Activated T-cell treated with anti-CD3 and anti-CD28 coated beads, Interleukin-2, amount 50 U/mL, for 1 hour (primary cell): Measurements from ENCODE around the gene GPBP1.
A peak's percentile ranks its signal among the peaks of the same experiment; 100 is the strongest.
"Not testable (repeated sequence)": the region's sequence is repeated elsewhere in the genome, so short reads cannot be mapped to it uniquely, and the experiment has no call there.

ENCODE experiments used
- DNase-seq: peaks from one replicate; pipeline ENCODE4 v3.0.0-alpha.2; 2020

GPBP1 gene, protein sequence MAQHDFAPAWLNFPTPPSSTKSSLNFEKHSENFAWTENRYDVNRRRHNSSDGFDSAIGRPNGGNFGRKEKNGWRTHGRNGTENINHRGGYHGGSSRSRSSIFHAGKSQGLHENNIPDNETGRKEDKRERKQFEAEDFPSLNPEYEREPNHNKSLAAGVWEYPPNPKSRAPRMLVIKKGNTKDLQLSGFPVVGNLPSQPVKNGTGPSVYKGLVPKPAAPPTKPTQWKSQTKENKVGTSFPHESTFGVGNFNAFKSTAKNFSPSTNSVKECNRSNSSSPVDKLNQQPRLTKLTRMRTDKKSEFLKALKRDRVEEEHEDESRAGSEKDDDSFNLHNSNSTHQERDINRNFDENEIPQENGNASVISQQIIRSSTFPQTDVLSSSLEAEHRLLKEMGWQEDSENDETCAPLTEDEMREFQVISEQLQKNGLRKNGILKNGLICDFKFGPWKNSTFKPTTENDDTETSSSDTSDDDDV

DNA sequence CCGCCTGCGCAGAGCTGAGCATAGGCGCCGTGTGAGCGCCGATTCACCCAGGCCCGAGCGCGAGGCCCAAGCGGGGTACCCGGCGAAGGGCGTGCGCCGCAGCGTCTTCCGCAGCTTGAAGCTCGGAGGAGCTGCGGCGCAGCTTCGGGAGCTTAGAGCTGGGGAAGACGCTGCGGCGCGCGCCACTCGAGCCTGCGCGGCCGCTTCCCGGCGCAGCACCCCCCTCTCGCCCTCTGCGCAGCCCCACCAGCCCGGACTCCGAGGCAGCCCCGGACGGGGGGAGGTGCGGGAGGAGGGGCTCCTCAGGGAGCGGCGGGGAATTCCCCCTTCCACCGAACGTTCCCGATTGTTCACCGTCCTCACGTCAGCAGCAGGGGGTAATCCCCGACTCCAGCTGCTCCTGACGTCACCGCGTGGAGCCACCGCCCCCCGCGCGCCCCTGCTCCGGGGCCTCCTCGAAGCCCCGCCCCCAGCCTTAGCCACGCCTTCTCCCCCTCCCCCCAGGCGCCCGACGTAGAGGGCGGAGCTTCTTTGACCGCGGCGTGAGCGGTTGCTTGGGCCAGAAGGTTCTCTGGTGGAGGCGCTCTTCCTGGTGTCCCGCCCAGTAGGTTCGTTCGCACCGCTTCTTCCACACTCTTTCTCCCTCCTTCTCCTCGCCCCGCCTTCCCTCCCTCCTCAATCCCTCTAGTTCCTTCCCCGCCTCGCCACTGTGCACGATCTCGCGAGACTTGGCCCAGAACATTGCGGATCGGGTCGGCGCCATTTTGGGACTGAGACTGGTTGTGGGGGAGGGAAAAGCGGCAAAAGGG is at the start of gene GPBP1:
Gene GPBP1, plus strand, starts transcription at position 741 of the 809 bp plus-strand sequence. CDS start 40,072 bp downstream, outside the sequence.
- peak; percentile 99 for DNase-seq

DNA sequence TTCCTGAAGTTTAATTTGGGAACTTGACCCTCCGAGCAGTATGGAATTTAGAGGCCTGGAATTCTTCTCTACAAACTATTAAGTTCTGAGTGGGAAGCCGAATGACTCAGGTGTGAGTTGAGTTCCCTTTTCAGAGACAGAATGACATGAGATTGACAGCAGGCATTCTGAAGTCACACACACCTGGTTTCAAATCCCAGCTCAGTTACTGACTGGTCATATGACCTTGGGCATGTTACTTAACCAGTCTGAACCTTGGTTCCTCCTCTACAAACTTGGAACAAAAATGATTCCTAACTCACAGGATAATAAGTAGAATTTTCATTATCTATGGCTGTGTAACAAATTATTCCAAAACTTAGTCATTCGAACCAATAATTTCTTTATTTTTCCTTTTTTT is 45.5 kb upstream of the GPBP1 start:
- no peak for DNase-seq

DNA sequence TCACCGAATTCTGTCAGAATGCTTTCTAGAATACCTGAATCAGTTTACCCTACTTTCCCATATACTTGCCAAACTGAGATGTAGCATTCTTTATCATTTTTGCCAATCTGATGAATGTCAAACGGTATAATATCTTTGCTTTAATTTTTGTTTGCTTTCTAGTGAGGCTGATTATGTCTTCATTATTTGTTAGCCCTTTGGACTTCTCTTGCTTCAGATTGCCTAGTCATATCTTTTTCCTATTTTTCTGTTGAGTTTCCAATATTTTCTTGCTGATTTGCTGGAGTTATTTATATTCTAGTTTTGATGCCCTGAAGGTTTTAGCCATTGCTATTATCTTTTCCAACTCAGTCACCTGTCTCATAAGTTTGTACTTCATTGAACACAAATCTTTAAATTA is 40.3 kb upstream of the GPBP1 start:
- no peak for DNase-seq

DNA sequence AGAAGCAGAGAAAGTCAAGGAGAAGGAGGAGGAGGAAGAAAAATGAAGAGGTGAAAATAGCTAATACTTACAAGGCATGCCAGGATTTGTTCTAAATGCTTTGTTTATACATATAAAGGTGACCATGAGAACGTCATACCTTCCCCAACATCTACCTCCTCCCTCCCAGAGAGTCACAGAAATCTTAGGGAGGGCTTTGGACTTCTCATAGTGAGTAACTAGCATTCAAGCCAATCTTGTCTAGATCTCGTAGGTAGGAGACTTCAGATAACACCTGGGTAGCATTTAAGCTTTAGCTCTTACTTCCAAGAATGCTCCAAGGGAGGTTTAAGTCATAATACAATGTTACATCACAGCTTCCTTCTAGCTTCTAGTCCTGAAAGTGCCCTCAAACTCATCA is 36.5 kb upstream of the GPBP1 start:
- no peak for DNase-seq

DNA sequence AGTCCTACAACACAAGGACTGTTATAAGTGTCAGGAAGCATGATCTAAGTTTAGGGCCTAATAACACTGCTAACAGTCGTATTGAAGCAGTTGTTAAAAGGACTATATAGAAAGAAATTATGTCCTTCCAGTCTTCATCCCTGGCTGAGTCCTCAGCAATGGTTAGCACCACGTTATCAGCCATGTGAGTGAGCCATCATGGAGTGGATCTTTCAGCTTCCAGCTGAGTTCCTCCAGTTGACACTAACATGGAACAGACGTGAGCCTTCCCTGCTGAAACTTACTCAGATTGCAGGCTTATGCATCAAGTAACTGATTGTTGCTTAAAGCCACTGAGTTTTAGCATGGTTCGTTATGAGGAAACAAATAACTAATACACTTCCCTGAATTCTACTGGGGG is 21.5 kb upstream of the GPBP1 start:
- DNase-seq, result no peak

DNA sequence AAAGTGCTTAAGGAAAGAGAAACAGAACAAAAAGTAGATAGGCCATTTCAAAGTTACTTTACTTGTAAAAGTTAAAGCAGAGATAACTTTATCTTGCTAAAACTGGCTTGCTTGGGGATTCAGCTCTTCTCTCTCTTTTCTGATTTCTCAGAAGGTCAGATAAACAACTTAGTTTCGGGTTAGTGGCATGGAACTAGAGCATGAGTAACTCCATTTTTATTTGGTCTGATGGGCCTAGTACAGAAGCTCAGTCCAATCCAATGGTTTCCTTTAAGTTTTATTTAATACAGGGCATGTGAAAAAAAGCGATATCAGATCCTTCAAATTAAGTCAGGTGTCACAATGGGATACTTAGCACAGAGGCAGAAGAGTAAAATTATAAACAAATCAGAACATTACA is 18.8 kb upstream of the GPBP1 start:
- no peak for DNase-seq

DNA sequence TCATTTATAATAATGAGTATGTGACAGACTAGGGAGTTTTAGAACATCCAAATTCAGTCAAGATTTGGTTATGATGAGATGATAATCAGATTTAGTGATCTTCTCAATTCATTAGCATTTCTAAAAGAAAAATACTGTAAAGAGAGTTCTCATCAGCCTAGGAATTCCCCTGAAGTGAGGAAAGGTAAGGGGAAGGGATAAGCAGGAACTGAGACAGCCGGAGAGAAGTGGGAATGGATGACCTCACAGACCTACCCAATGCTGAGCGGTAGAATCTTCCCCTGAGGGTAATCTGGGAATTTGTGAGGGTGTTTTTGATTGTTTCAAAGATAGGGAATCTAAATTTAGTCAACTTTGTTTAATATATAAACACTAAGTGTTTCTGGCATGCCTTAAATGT is 16.7 kb upstream of the GPBP1 start:
- no peak for DNase-seq

DNA sequence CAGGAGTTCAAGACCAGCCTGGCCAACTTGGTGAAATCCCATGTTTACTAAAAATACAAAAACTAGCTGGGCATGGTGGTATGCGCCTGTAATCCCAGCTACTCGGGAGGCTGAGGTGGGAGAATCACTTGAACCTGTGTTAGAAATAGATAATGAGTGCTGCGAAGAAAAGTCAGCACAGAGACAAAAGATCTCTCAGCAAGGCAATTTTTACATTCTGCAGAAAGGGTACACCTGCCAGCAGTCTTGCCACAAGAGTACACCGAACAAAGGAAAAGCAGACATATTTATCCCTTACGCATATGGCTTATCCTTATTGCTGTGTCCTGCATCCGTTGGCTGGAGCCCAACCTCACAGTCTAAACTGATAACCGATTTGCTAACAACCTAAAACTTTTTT is 16.2 kb upstream of the GPBP1 start:
- DNase-seq, result no peak

DNA sequence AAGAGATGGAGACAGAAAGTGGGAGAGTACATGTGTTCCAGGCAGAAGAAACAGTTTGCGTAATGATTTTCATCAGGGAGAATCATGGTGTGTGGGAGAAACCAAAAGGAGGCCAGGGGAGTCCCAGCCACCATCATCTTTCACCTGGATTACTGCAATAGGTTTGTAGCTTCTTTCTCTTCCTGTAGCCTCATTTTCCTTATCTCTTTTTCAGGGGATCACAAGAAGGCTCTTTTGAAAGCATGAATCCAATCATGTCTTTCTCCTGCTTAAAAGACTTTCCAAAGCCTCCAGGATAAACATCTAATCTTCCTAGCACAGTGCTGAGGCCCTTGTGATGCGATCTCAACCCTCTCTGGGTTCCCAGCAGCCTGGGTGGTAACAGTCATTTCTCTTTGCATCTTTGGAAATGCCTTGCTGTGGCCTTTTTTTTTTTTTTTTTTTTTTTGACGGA is 10.3 kb upstream of the GPBP1 start:
- DNase-seq, result no peak

DNA sequence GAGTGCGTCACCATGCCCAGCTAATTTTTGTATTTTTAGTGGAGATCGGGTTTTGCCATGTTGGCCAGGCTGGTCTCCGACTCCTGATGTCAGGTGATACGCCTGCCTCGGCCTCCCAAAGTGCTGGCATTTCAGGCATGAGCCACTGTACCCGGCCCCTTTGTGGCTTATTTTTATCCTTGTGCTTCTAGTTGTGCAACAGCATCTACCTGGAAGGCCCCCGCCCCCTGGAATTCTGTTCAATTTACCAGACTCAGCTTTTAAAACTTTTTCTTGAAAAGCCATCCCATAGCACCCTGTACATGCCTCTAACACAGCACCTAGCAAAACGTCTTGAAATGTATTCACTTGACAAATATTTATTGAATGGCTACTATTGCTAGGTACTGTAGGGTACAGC is 9.7 kb upstream of the GPBP1 start:
- no peak for DNase-seq

DNA sequence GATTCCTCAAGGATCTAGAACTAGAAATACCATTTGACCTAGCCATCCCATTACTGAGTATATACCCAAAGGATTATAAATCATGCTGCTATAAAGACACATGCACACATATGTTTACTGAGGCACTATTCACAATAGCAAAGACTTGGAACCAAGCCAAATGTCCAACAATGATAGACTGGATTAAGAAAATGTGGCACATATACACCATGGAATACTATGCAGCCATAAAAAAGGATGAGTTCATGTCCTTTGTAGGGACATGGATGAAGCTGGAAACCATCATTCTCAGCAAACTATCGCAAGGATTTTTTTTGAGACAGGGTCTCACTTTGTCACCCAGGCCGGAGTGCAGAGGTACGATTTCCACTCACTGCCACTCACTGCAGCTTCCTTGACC is 8.7 kb upstream of the GPBP1 start:
- not testable (repeated sequence) for DNase-seq

DNA sequence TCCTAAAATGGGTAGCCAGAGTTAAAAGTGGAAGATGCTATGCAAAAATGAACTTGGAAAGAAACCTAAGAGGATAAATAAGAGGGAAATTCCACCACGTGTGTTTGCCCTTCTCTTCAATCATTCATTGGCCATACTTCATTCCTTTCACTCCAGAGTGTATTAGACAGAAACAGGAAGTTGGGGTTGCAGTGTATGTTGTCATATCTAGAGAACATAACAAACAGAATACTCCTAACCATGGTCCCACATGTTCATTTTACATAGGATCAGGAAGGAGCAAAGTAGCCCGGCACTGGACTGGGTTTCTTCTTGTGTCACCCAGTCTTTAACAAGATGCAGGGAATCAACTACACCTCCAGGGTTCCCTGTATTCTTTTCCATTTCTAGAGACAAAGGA is 7.6 kb upstream of the GPBP1 start:
- no peak for DNase-seq

DNA sequence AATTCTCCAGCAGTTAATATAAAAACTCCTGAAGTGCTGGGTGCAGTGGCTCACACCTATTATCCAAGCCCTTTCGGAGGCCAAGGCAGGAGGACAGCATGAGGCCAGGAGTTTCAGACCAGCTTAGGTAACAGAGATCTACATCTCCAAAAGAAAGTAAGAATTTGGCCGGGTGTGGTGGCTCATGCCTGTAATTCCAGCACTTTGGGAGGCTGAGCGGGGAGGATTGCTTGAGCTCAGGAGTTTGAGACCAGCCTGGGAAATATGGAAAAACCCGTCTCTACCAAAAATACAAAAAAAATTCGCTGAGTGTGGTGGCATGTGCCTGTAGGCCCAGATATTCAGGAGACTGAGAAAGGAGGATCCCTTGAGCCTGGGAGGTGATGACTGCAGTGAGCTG is 6.7 kb upstream of the GPBP1 start:
- DNase-seq, result no peak

DNA sequence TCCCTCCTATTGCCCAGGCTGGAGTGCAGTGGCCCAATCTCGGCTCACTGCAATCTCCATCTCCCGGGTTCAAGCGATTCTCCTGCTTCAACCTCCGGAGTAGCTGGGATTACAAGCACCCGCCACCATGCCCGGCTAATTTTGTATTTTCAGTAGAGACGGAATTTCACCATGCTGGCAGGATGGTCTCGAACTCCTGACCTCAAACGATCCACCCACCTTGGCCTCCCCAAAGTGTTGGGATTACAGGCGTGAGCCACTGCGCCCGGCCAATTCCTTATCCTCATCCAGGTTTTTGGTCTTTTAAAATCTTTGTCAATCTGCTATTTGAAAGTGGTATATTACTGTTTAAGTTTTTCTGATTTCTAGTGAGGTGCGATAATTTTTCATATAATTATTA is 3.7 kb upstream of the GPBP1 start:
- DNase-seq, result not testable (repeated sequence)

DNA sequence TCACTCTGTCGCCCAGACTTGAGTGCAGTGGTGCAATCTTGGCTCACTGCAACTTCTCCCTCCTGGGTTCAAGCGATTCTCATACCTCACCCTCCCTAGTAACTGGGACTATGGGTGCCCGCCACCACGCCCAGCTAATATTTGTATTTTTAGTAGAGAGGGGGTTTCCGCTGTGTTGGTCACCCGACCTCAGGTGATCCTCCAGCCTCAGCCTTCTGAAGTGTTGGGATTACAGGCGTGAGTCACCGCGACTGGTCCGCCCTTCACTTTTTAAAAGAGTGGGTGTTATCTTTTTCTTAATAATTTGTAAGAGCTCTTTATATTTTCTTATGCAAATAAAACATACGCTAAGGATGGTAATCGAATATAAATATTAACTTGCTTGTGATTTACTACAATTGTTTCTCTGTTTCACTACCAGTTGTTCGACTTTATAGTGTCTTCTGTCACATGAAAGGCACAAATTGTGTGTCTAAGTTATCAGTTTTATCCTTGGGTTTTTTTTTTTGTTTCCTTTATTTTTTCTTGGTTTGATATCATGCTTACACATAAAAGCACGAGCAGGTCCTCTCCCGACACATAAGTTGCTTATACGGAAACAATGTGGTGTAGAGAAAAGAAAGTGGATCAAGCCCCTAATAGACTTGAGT is 1.9 kb upstream of the GPBP1 start:
- no peak for DNase-seq

DNA sequence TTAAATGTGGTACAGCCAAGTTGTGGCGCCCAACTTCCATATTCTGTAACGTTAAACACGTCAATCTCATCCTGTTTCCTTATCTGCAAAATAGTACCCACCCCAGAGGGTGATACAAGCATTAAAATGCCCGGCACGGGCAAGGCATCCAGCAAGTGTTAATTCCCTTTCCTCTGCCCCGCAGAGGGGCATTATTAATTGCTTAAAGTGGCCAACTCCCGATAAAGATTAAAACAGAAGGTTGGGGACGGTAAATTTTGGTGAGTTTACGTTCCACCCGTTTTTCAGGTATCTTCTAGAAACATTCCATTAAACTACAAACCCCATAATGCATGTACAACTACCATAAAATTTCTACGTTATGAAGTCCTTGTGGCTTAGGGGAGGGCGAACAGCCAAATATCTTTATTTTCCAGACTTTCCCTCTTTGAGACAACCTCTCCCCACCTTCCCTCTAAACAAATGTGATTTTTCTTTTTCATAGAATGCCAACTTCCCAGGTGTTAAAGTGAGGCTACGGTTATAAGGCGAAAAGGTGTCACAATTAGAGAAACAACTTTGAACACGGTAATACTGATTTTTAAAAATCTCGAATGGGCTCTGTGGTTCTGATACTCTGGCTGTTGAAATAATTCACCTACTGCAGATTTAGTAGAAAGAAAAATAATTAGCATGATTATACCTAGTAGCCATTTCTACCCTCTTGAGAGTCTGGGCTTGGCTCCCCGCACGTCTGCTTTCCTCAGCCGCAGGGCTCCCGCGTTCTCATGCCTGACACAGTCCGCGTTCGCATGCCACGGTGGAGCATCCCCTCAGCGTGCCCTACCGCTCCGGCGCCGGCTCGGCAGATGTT is 1.2 kb upstream of the GPBP1 start:
- DNase-seq, result peak; percentile 47

DNA sequence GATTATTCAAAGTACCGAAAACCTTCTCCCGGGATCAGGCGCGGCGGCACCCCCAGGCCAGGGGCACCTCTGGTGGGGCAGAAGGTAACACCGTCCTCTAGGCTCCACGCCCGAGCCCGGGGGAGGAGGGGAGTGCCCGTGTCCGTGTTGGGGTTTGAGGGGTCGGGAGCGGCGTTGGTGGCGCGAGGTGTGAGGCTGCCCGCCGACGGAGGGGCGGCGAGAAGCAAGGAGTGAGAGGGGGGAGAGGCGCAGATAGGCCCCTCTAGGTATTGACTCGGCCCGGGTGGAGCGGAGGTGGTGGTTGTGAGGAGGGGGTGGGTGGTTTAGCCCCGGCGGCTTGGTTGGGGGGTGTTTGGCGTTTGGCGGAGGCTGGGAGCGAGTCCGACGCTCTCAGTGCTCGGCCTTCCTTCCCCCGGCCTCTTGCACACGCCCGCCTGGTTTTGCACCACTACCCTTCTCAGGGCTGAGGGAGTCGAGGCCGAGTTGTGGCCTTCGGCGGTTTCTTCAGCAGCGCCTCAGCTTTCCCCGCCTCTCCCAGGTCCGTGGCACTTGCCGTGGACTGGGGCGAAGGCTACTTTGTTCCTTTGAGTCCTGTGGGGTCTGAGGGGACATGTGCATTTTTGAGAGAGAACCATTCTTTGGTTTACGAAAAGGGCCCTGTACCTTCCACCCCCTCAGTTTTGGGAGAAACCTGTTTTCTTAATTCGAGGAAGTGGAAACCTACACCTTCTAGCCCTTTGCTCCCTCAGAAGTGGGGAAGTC is 450 bp downstream of the GPBP1 start:
- peak; percentile 52 for DNase-seq

DNA sequence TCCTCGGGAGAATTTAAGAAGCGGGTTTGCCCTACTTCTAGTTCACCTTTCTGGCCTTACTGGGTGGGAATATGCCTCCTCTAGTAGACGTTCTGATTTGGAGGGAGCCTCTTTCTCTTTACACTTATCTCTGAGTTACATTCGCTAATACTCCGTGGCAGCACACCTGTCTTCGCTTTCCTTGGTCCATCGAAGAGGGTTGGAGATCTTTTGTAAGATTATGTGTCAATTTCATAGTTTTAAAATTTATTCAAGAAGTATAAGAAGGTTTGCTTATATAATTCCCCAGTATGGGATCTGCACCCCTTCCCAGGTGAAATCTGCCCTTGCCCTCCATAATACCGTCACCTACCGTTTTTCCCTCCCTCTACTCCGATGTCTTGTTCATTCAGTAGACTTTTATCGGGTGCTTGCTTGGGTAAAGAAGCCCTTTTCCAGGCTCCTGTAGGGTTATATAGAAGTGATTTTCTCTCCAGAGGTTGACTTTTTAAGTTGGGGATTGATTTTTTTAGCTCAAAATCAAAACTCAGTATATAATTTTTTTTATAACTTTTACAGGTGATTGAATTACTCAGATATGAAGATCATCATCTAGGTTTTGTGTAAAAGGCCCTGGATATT is 1.1 kb downstream of the GPBP1 start:
- DNase-seq, result no peak

DNA sequence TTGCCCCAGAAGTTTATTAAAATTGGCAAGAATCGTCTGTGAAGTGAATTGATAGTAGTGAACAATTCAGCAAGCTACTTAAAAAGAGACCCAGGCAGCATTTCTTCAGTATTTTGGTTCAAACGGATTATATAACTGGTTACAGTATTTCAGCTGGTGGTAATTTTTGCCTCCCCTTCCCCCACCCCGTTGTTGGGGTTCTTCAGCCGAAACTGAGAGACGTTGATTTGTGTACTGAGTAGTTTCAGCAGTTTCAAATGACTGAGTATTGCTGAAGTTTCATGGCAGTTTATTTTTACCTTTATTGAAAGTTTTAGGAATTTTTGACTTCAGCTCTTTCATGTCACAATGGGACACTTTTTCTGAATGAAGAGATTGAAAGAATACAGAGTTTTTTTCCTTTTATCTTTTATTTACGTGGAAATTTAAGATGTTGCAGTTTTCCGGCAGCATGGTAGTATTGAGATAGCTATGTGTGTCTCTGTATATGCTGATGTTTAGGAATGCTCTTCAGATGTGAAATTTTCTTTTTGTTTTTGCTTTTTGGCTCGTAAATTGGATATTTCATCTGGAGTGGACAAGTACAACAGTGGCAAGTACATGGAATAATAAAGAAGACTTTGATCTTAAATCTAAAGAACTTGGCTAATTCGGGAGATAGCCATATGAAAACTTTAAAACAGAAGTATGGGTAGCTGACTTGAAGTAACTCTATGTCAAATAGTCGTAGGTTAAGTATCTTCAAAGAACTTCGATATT is 1.9 kb downstream of the GPBP1 start:
- DNase-seq, result no peak

DNA sequence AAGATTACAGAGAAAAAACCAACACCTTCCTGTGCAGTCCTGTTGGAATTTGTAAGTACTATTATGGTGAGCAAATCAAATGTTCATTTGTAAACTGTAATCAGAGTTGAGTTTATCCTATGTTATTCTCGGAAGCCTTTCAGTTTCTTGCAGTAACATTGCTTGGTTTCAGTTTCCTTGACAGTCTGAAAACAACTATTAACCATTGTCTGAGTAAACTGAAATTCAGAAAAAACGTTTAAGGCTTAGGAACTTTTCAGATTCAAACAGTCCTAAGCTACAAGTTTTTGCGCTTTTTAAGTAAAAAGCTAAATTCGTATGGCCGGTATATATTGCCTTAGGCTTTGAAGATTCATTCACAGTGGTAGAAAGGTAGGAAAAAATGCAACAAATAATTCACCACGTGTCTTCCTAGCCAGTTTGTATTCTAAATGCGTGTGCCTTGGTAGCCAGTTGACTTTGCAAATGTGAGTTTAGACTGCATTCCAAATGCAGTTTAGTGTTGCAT is 2.5 kb downstream of the GPBP1 start:
- DNase-seq, result no peak
